Colonic mucosa (tissue), 4 donors: ENCODE results near the gene MYD88. TPM values are rescaled to one million over a fixed set of nuclear protein-coding genes. Genes with fewer than 3 reads are reported as not detected.

Experiments
- DNase-seq: peaks from one replicate; pipeline ENCODE4 v3.0.0-alpha.2; 2020
- H3K27ac ChIP-seq: fragments of 200-600 bp; one replicate; pipeline ENCODE4 v1.8.0; 2021
- H3K27me3 ChIP-seq: fragments of 200-600 bp; one replicate; pipeline ENCODE4 v1.8.0; 2021
- H3K36me3 ChIP-seq: fragments of 200-600 bp; one replicate; pipeline ENCODE4 v1.8.0; 2021
- H3K4me1 ChIP-seq: fragments of 200-600 bp; one replicate; pipeline ENCODE4 v1.8.0; 2021; ENCODE audit warnings: mild to moderate bottlenecking
- H3K4me3 ChIP-seq: fragments of 200-600 bp; one replicate; pipeline ENCODE4 v1.8.0; 2021
- H3K9ac ChIP-seq, 2 donors: one replicate each; pipeline ENCODE4 v1.7.0; 2013; ENCODE audit warnings: control low read depth in 2 of 2, low read depth in 2 of 2, low read length in 2 of 2
- H3K9me3 ChIP-seq: fragments of 200-600 bp; one replicate; pipeline ENCODE4 v1.8.0; 2021
- intact Hi-C: fragments of 100-400 bp; cut with DNase I; formaldehyde crosslinking; loops from one replicate; pipeline ENCODE4 v1.14.1; 2022
- total RNA-seq, 2 donors: library from RNA; stranded (reverse); fragmentation: NEBNext Ultra II Directional in 1 of 2; extraction: Animal tissue kit (Norgen Biotek cat#: 25700) in 1 of 2; gene quantifications; one replicate each; pipeline ENCODE4 v1.2.1, GENCODE V29; 2021
- TF ChIP-seq, protein P1 (sequence below): fragments of 200-600 bp; IDR thresholded peaks from one replicate; pipeline ENCODE4 v1.8.0; 2022; ENCODE audit warnings: antibody characterized with exemption, mild to moderate bottlenecking
- donor health status: healthy.
- donor health status: DM: no; HTN: no; CAD: no.
- donor health status: DM: no; HTN: no; CAD: no.

Gene MYD88
- total RNA-seq, 2 donors from 2014 or later, result 69.5 to 70.4 TPM

DNA sequence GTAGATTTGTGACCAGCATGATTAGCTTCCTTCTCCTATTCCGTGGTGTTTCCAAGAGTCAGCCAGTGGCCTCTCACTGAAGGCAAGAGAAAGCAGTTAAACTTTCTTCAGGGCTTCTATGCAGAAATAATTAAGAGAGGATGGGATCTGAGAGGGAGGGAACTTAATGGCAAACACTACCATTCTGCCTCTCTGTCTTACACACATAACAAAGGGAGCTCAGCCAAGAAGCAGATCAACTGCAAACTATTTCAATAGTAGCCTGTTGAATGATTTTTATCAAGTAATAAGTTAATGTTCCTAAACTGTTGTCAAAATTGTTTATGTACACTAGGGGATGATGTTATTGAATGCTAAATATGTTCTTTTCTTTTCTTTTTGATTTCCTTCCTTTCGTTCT is 38.7 kb downstream of the MYD88 start:
- Histone ChIP-seq H3K4me1 (no peaks in the 10 kb centered on the region), H3K9me3 (no peaks in the 10 kb centered on the region), H3K4me3 (no peak overlapping the region), H3K36me3 (no peaks in the 10 kb centered on the region), H3K27me3 (no peaks in the 10 kb centered on the region), H3K9ac (no peak overlapping the region), H3K27ac (no peak overlapping the region)
- DNase-seq, result no peak
- TF ChIP-seq, protein P1, sequence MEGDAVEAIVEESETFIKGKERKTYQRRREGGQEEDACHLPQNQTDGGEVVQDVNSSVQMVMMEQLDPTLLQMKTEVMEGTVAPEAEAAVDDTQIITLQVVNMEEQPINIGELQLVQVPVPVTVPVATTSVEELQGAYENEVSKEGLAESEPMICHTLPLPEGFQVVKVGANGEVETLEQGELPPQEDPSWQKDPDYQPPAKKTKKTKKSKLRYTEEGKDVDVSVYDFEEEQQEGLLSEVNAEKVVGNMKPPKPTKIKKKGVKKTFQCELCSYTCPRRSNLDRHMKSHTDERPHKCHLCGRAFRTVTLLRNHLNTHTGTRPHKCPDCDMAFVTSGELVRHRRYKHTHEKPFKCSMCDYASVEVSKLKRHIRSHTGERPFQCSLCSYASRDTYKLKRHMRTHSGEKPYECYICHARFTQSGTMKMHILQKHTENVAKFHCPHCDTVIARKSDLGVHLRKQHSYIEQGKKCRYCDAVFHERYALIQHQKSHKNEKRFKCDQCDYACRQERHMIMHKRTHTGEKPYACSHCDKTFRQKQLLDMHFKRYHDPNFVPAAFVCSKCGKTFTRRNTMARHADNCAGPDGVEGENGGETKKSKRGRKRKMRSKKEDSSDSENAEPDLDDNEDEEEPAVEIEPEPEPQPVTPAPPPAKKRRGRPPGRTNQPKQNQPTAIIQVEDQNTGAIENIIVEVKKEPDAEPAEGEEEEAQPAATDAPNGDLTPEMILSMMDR, result no peak
- intact Hi-C loops, result no loop called here

DNA sequence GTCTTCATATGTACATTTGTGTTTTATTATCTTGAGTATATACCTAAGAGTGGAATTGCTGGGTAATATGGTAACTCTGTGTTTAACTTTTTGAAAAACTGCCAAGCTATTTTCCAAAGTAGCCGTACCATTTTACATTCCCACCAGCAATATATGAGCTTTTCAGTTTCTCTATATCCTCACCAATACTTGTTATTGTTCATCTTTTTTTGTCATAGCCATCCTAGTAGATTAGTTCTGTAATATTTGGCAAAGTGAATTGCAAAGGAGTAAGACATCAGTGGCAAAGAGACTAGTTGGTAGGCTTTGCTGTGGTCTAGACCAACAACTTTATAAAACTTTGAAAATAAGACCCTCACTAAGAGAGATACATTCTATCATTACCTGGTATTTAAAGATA is 48.3 kb downstream of the MYD88 start:
- Histone ChIP-seq H3K27me3 (no peaks in the 10 kb centered on the region), H3K36me3 (no peaks in the 10 kb centered on the region), H3K4me1 (no peaks in the 10 kb centered on the region), H3K9me3 (no peaks in the 10 kb centered on the region), H3K27ac (no peak overlapping the region), H3K4me3 (no peak overlapping the region), H3K9ac (no peak overlapping the region)
- TF ChIP-seq, protein P1, result no peak
- intact Hi-C loops, result no loop called here
- no peak for DNase-seq

DNA sequence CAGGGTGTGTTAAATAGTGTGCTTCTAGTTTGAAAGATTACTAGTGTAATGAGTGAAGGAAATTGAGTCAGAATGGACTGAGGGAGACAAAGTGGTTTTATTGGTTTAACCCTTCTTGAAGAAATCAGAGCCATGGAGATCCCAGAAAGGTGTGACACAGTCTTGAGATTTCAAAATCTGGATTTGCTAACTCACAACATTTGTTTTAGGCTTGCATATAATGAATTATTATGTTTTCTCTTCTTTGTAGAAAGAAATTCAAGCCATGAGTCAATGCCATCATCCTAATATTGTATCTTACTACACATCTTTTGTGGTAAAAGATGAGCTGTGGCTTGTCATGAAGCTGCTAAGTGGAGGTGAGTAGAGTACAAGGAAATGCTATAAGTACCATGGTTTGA is 52.0 kb downstream of the MYD88 start:
- no peak overlapping the region for H3K9ac ChIP-seq
- H3K27me3 ChIP-seq, result no peaks in the 10 kb centered on the region
- no peak for DNase-seq
- no peaks in the 10 kb centered on the region for H3K36me3 ChIP-seq
- H3K27ac ChIP-seq, result no peak overlapping the region
- no peaks in the 10 kb centered on the region for H3K9me3 ChIP-seq
- TF ChIP-seq, protein P1, result no peak
- H3K4me3 ChIP-seq, result no peak overlapping the region
- intact Hi-C loops, result no loop called here
- H3K4me1 ChIP-seq, result no peaks in the 10 kb centered on the region

Other genes starting within 250 kb of the MYD88 start
- 100 to 1,000 TPM; 155 to 166 TPM for gene VILL, start 147.9 kb upstream of the MYD88 start, total RNA-seq
- 10 to 100 TPM; 46.8 to 70.0 TPM for gene PLCD1, start 109.0 kb upstream of the MYD88 start, total RNA-seq
- under 1 TPM; 0.52 to 0.56 TPM for gene DLEC1, start 99.5 kb upstream of the MYD88 start, total RNA-seq
- 100 to 1,000 TPM; 135 to 167 TPM for gene ACAA1, start 1.5 kb upstream of the MYD88 start, total RNA-seq
- 10 to 100 TPM; 32.0 to 57.3 TPM for gene OXSR1, start 26.9 kb downstream of the MYD88 start, total RNA-seq
- 1 to 10 TPM in 1 of 2 donors, under 1 TPM in 1; 0.27 to 1.1 TPM for gene SLC22A13, start 127.2 kb downstream of the MYD88 start, total RNA-seq
- under 1 TPM; 0.11 to 0.44 TPM for gene SLC22A14, start 143.6 kb downstream of the MYD88 start, total RNA-seq
- 10 to 100 TPM; 13.4 to 17.4 TPM for gene XYLB, start 208.1 kb downstream of the MYD88 start, total RNA-seq